Prostate gland (tissue), 2 donors: Measurements from ENCODE around the gene SNED1.

ENCODE experiments used
- POLR2A ChIP-seq: fragments of 450-650 bp; IDR thresholded peaks from one replicate; pipeline ENCODE4 v1.6.1; 2016; ENCODE audit warnings: antibody characterized with exemption, mild to moderate bottlenecking
- POLR2AphosphoS5 ChIP-seq: sonication (generic); formaldehyde crosslinking; IDR thresholded peaks from one replicate; pipeline ENCODE4 v1.6.1; 2017; ENCODE audit warnings: antibody characterized with exemption
- TF ChIP-seq, protein P1 (sequence below), 4 experiments: fragments of 200-600 bp in 2 of 4; fragments of 450-650 bp in 2 of 4; sonication (generic) in 2 of 4; IDR thresholded peaks; 1 replicate in 3 of 4; 2 replicates in 1 of 4; pipeline ENCODE4 v1.5.1; 2016 to 2019; ENCODE audit warnings: antibody characterized with exemption in 4 of 4, mild to moderate bottlenecking in 2 of 4, moderate library complexity in 2 of 4

DNA sequence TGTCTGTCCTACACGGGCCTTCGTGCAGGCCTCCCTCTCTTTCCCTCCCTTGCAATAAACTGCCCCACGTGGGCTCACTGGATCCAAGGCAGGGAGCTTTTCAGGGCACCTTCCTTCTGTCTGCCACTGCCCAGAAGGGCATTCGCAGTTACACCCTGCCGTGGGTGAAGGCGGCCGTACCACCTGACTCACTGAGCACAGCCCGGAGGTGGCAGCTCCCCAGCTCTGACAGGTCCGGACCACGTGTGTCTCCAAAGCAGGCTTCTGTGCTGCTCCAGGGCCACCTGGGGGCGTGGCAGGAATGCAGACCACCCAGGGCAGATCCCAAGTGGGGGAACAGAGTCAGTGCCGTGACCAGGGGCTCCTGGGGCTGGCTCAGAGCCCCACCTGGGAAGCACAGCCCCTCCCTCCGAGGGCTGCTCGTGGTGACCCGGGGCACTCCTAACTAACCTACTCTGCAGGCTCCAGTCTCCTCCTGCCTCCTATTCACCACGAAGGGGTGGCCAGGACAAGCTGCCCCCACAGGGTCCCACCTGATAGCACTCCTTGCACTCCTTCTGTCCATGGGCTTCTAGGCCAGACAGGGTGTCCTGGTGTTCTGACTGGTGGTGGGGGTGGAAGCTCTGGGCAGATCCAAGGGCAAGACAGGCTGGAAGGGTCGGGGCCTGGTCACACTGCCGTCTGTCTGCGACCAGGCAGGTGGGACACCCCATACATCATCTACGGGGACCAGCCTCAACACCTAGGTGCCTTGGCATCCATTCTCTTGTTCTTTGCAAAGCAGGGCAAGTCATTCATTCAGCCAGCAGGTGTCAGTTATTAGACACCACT is 9.7 kb downstream of the SNED1 start:
- TF ChIP-seq, protein P1, sequence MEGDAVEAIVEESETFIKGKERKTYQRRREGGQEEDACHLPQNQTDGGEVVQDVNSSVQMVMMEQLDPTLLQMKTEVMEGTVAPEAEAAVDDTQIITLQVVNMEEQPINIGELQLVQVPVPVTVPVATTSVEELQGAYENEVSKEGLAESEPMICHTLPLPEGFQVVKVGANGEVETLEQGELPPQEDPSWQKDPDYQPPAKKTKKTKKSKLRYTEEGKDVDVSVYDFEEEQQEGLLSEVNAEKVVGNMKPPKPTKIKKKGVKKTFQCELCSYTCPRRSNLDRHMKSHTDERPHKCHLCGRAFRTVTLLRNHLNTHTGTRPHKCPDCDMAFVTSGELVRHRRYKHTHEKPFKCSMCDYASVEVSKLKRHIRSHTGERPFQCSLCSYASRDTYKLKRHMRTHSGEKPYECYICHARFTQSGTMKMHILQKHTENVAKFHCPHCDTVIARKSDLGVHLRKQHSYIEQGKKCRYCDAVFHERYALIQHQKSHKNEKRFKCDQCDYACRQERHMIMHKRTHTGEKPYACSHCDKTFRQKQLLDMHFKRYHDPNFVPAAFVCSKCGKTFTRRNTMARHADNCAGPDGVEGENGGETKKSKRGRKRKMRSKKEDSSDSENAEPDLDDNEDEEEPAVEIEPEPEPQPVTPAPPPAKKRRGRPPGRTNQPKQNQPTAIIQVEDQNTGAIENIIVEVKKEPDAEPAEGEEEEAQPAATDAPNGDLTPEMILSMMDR (IDR thresholded peaks at IDR 0.05) = no peak
- no peak for TF ChIP-seq POLR2A
- no peak for TF ChIP-seq POLR2AphosphoS5
